Glomerular endothelial cell (primary cell): ENCODE results near the gene ATG4D. TPM values are rescaled to one million over a fixed set of nuclear protein-coding genes. Genes with fewer than 3 reads are reported as not detected.
"Not testable (repeated sequence)": the region's sequence is repeated elsewhere in the genome, so short reads cannot be mapped to it uniquely, and the experiment has no call there.

Experiments used
- DNase-seq: peaks from one replicate; pipeline ENCODE4 v3.0.0-alpha.2; 2011; ENCODE audit warnings: low read depth, low spot score; ENCODE audit errors: extremely low read depth
- total RNA-seq: library from RNA; depleted of rRNA; stranded (reverse); fragments of >200 nt; gene quantifications from 2 replicates; pipeline ENCODE4 v1.2.3, GENCODE V29; 2015

ATG4D gene
- total RNA-seq, 1 donor from 2014 or later = 18.9 TPM

- DNase-seq = no peak
Observed at GRCh38 chr19:10518444-10519361, 25.0 kb upstream of the ATG4D start.

GRCh38 chr19:10519421-10519820, 24.3 kb upstream of the ATG4D start:
- DNase-seq = no peak

DNA sequence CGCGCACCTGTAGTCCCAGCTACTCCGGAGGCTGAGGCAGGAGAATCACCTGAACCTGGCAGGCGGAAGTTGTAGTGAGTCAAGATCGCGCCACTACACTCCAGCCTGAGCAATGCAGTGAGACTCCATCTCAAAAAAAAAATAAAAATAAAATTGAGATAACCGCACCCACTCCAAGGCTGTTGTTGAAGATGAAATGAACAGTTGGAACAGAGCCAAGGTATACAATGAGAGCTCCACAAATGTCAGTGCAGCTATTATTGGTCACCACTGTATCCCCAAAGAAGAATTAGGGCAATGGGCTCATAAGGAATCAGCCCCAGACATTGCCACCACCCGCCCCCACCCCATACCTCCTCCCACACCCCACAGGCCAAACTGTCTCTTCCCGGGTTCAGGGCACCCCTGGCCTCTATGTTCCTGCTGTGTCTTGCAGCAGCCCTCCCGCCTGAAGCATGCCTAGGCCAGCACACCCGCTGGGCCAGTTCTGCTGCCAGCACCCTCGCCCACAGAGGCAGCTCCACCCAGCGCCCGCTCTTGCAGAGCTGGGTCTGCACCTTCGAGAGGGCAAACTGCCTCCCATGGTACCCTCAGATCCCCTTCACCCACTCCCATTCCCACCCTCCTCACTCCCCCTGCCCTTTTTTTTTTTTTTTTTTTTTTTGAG, 22.9 kb upstream of the ATG4D start:
- no peak for DNase-seq

- DNase-seq = no peak
Observed at GRCh38 chr19:10521461-10522171, 22.1 kb upstream of the ATG4D start.

DNA sequence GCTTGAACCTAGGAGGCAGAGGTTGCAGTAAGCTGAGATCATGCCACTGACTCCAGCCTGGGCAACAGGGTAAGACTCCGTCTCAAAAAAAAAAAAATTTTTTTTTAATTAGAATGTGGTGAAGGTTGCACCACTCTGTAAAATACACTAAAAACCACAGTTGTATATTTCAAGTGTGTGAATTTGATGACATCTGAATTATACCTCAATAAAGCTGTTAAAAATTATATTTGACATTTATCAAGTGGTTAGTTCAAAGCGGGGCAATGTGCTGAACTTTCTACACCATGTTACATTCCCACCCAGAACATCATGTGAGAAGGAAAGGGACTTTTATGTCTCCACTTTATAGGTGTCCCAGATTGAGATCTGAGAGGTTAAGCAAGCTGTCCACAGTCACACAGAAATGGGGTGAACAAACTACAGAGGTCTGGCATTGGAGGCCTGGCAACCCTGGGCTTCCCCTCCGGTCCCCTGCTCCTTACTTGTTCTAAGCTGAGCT, 20.5 kb upstream of the ATG4D start:
- DNase-seq = no peak

DNA sequence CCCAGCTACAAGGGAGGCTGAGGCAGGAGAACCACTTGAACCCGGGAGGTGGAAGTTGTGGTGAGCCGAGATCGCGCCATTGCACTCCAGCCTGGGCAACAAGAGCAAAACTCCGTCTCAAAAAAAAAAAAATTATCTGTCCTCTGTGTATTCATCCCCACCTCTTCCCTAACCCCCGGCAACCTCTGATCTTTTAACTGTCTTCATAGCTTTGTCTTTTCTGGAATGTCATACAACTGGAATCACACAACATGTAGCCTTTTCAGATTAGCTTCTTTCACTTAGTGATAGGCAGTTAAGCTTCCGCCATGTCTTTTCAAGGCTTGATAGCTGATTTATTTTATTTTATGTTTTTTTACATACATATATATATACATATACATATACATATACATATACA, 18.1 kb upstream of the ATG4D start:
- no peak for DNase-seq

DNA sequence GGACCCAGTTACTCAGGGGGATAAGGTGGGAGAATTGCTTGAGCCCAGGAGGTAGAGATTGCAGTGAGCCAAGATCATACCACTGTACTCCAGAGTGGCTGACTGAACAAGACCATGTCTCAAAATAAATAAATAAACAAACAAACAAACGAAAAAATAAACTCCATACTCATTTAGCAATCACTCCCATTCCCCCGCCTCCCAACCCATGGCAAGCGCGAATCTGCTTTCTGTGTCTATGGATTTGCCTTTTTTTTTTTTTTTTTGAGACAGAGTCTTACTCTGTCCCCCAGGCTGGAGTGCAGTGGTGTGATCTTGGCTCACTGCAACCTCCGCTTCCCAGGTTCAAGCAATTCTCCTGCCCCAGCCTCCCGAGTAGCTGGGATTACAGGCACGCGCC, 16.8 kb upstream of the ATG4D start:
- DNase-seq = not testable (repeated sequence)

GRCh38 chr19:10532457-10532856, 11.2 kb upstream of the ATG4D start:
- DNase-seq = no peak

DNA sequence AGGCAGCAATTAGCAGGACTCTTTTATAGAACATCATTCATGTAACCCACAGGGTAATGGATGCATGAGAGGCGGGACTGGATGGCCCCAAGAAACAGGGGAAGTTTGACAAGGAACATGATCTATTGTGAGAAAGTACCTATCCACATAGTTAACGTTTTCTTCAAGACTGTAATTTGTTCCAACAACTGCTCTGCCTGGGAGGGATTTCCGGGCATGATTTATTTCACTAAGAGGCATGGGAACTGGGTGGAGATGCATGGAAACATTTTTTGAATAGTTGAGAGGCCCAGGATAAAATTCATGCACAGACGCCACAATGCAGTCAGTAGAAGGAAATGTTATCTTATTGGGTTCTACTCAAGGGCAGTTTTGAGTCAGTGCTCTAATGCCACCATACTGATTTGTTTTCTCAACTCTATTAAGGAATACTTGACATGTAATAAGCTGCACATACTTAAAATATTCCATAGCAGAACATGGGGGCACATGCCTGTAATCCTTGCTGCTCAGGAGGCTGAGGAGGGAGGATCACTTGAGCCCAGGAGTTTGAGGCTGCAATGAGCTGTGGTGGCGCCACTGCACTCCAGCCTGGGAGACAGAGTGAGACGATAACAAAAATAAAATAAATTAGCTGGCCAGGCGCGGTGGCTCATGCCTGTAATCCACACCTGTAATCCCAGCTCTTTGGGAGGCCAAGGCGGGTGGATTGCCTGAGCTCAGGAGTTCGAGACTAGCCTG, 9.9 kb upstream of the ATG4D start:
- no peak for DNase-seq

GRCh38 chr19:10535613-10536012, 8.1 kb upstream of the ATG4D start:
- no peak for DNase-seq

GRCh38 chr19:10537668-10538067, 6.0 kb upstream of the ATG4D start:
- no peak for DNase-seq

GRCh38 chr19:10538204-10538983, 5.3 kb upstream of the ATG4D start:
- no peak for DNase-seq

DNA sequence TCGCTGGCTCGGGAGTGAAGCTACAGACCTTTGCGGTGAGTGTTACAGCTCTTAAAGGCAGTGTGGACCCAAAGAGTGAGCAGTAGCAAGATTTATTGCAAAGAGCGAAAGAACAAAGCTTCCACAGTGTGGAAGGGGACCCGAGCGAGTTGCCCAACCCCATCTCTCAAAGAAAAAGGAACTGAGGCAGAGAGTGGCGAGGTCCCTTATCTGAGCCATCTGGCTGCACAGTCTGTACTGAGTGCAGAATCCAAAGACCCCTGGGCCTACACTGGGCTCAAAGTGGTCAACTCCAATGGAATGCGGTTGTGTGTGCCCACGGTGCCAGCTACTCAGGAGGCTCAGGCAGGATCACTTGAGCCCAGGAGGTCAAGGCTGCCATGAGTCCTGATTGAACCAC, 4.7 kb upstream of the ATG4D start:
- not testable (repeated sequence) for DNase-seq

- DNase-seq = no peak
Observed at GRCh38 chr19:10543059-10543419, 665 bp upstream of the ATG4D start.

GRCh38 chr19:10544242-10544752, 593 bp downstream of the ATG4D start:
- DNase-seq = no peak

DNA sequence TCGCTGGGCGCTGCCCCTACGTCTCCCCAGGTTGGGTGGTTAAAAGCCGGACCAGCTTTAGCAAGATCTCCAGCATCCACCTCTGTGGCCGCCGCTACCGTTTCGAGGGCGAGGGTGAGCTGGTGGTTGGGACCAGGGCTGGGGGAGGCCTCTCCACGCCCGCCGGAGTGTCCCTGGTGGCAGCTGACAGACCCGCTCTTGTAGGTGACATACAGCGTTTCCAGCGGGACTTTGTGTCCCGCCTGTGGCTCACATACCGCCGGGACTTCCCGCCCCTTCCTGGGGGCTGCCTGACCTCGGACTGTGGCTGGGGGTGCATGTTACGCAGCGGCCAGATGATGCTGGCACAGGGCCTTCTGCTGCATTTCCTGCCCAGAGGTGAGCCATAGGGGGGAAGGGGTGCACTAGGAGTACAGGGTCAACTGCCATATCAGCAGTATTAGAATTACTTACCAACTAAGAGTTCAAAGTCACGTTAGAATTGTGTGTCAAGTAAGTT, 1.1 kb downstream of the ATG4D start:
- DNase-seq = no peak

DNA sequence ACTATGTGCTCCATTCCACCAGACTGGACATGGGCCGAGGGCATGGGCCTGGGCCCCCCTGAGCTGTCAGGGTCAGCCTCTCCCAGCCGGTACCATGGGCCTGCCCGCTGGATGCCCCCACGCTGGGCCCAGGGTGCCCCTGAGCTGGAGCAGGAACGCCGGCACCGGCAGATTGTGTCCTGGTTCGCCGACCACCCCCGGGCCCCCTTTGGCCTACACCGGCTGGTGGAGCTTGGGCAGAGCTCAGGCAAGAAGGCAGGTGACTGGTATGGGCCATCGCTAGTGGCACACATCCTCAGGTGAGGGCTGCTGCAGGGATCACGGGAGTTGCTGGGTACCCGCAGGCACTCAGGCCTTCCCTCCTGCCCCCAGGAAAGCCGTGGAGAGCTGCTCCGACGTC, 3.1 kb downstream of the ATG4D start:
- DNase-seq = no peak

DNA sequence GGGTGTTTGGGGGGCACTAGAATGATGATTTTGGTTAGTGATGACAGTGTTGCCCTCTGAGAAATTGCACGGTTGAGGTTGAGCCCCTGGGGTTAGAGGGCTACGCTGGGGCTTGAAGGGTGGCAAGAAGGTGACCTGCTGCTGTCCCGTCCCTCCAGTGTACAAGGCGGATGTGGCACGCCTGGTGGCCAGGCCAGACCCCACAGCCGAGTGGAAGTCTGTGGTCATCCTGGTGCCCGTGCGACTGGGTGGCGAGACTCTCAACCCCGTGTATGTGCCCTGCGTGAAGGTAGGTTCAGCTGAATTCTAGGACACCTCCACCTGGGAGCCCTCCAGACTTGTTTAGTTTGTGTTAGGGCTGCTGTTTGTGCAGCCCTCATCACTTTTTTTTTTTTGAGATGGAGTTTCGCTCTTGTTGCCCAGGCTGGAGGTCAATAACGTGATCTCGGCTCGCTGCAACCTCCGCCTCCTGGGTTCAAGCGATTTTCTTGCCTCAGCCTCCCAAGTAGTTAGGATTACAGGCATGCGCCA, 5.1 kb downstream of the ATG4D start:
- DNase-seq = no peak

DNA sequence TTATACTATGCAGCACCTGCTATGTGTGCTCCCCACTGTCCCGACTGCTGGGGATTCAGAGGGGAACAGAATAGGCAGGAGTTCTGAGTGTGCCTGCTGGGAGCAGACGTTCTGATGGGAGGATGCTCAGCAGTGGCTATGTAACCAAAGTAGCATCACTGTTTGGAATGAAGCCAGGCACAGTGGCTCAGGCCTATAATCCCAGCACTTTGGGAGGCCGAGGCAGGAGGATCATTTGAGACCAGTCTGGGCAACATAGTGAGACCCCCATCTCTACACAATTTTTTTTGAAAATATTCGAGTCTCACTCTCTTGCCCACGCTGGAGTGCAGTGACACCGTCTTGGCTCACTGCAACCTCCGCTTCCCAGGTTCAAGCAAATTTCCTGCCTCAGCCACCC, 6.0 kb downstream of the ATG4D start:
- no peak for DNase-seq
